Stimulated activated naive CD8-positive, alpha-beta T cell treated with anti-CD3 and anti-CD28 coated beads, Interleukin-15, amount 100 ng/mL, for 72 hours (primary cell): ENCODE measurements around the gene CTCF.

Experiments used
- ATAC-seq: fragments of 150-1000 bp; cut with Tn5 transposase; 2 replicates; pipeline ENCODE4 v1.10.0; 2021; ENCODE audit warnings: mild to moderate bottlenecking, moderate library complexity
- DNase-seq, 2 donors: peaks; one replicate each; pipeline ENCODE4 v3.0.0; 2021 to 2022
- H3K27ac Mint-ChIP-seq, 2 donors: one replicate each; pipeline ENCODE4 v1.8.0; 2022; ENCODE audit warnings: mild to moderate bottlenecking in 2 of 2, mixed read lengths in 2 of 2, moderate library complexity in 2 of 2
- H3K27me3 Mint-ChIP-seq: one replicate; pipeline ENCODE4 v1.8.0; 2022; ENCODE audit warnings: mixed read lengths
- H3K4me1 Mint-ChIP-seq: one replicate; pipeline ENCODE4 v1.8.0; 2022; ENCODE audit warnings: mild to moderate bottlenecking, mixed read lengths
- H3K4me3 Mint-ChIP-seq, 2 donors: one replicate each; pipeline ENCODE4 v1.8.0; 2022; ENCODE audit warnings: mild to moderate bottlenecking in 2 of 2, mixed read lengths in 2 of 2, moderate library complexity in 1 of 2
- H3K9me3 Mint-ChIP-seq, 2 donors: one replicate each; pipeline ENCODE4 v1.8.0; 2022; ENCODE audit warnings: mixed read lengths in 2 of 2

CTCF gene

GRCh38 chr16:67666032-67666551 is 103.8 kb downstream of the CTCF start:
- Mint-ChIP-seq H3K4me1 (peaks cover 58% of the 10 kb centered on the region), H3K27me3 (no peaks in the 10 kb centered on the region), H3K27ac (no peak overlapping the region), H3K4me3 (peak overlapping the region; percentile 83 to 97), H3K9me3 (no peaks in the 10 kb centered on the region)
- DNase-seq (peak in 1 of 2 donors; percentile 31), ATAC-seq (peak; percentile 14)

GRCh38 chr16:67666559-67667452 is 104.5 kb downstream of the CTCF start, which contains the start of the genes C16orf86 and ENKD1:
TSS of gene C16orf86 (plus strand) at chr16:67666814. CDS start at chr16:67666971, 157 bp downstream.
TSS of gene ENKD1 (minus strand) at chr16:67666750. CDS start at chr16:67666442, 308 bp downstream.
- peaks cover 51% of the 10 kb centered on the region for H3K4me1 Mint-ChIP-seq
- peak within 1 kb of the TSS; percentile 84 to 94 for H3K27ac Mint-ChIP-seq
- ATAC-seq (peak; percentile 74), DNase-seq (peak; percentile 74 to 82)
- peak within 1 kb of the TSS; percentile 97 to 99 for H3K4me3 Mint-ChIP-seq
- H3K9me3 Mint-ChIP-seq, result no peaks in the 10 kb centered on the region
- H3K27me3 Mint-ChIP-seq, result no peaks in the 10 kb centered on the region

GRCh38 chr16:67667453-67667816 is 105.1 kb downstream of the CTCF start:
- H3K27me3 Mint-ChIP-seq, result no peaks in the 10 kb centered on the region
- peak overlapping the region; percentile 97 to 99 for H3K4me3 Mint-ChIP-seq
- DNase-seq (no peak), ATAC-seq (no peak)
- peaks cover 49% of the 10 kb centered on the region for H3K4me1 Mint-ChIP-seq
- H3K9me3 Mint-ChIP-seq, result no peaks in the 10 kb centered on the region
- H3K27ac Mint-ChIP-seq, result peak overlapping the region; percentile 58 to 92

GRCh38 chr16:67667817-67668494 is 105.6 kb downstream of the CTCF start:
- DNase-seq, result peak; percentile 86 to 90
- ATAC-seq, result peak; percentile 92
- Mint-ChIP-seq H3K27me3 (no peaks in the 10 kb centered on the region), H3K4me1 (peaks cover 47% of the 10 kb centered on the region), H3K27ac (no peak overlapping the region), H3K9me3 (no peaks in the 10 kb centered on the region), H3K4me3 (peak overlapping the region; percentile 97 to 99)

GRCh38 chr16:67668495-67669157 is 106.3 kb downstream of the CTCF start:
- peak overlapping the region in 1 of 2 donors; percentile 14 for H3K27ac Mint-ChIP-seq
- H3K27me3 Mint-ChIP-seq, result no peaks in the 10 kb centered on the region
- peaks cover 43% of the 10 kb centered on the region for H3K4me1 Mint-ChIP-seq
- DNase-seq (peak; percentile 33 to 40), ATAC-seq (peak; percentile 21)
- H3K4me3 Mint-ChIP-seq, result no peak overlapping the region
- H3K9me3 Mint-ChIP-seq, result no peaks in the 10 kb centered on the region

- H3K27ac Mint-ChIP-seq, result peak overlapping the region in 1 of 2 donors; percentile 3
- no peak overlapping the region for H3K4me3 Mint-ChIP-seq
- H3K27me3 Mint-ChIP-seq, result no peaks in the 10 kb centered on the region
- no peak for DNase-seq
- H3K9me3 Mint-ChIP-seq, result no peaks in the 10 kb centered on the region
- peaks cover 43% of the 10 kb centered on the region for H3K4me1 Mint-ChIP-seq
- ATAC-seq, result no peak
Observed at GRCh38 chr16:67669499-67670101, 107.3 kb downstream of the CTCF start.

- no peak for ATAC-seq
- Mint-ChIP-seq H3K27me3 (no peaks in the 10 kb centered on the region), H3K27ac (no peak overlapping the region), H3K9me3 (no peaks in the 10 kb centered on the region), H3K4me3 (no peak overlapping the region), H3K4me1 (peaks cover 22% of the 10 kb centered on the region)
- DNase-seq, result no peak
Observed at GRCh38 chr16:67672306-67672705, 110.0 kb downstream of the CTCF start.

GRCh38 chr16:67672739-67673662 is 110.7 kb downstream of the CTCF start:
- Mint-ChIP-seq H3K4me3 (no peak overlapping the region), H3K9me3 (no peaks in the 10 kb centered on the region), H3K4me1 (peaks cover 15% of the 10 kb centered on the region), H3K27ac (no peak overlapping the region), H3K27me3 (no peaks in the 10 kb centered on the region)
- ATAC-seq (peak; percentile 26), DNase-seq (peak; percentile 52 to 60)

GRCh38 chr16:67673712-67674580 is 111.6 kb downstream of the CTCF start:
- no peak overlapping the region for H3K4me3 Mint-ChIP-seq
- H3K27me3 Mint-ChIP-seq, result no peaks in the 10 kb centered on the region
- H3K27ac Mint-ChIP-seq, result no peak overlapping the region
- H3K9me3 Mint-ChIP-seq, result no peaks in the 10 kb centered on the region
- H3K4me1 Mint-ChIP-seq, result peaks cover 12% of the 10 kb centered on the region
- ATAC-seq (no peak), DNase-seq (no peak)

- Mint-ChIP-seq H3K27ac (peak overlapping the region in 1 of 2 donors; percentile 71), H3K4me3 (no peak overlapping the region), H3K4me1 (peaks cover 12% of the 10 kb centered on the region), H3K27me3 (no peaks in the 10 kb centered on the region), H3K9me3 (no peaks in the 10 kb centered on the region)
- peak; percentile 32 for ATAC-seq
- no peak for DNase-seq
Observed at GRCh38 chr16:67674851-67675578, 112.7 kb downstream of the CTCF start.

GRCh38 chr16:67675579-67675935 is 113.2 kb downstream of the CTCF start:
- no peak overlapping the region for H3K27ac Mint-ChIP-seq
- H3K27me3 Mint-ChIP-seq, result no peaks in the 10 kb centered on the region
- DNase-seq (no peak), ATAC-seq (no peak)
- peaks cover 12% of the 10 kb centered on the region for H3K4me1 Mint-ChIP-seq
- H3K4me3 Mint-ChIP-seq, result no peak overlapping the region
- H3K9me3 Mint-ChIP-seq, result no peaks in the 10 kb centered on the region

- peaks cover 12% of the 10 kb centered on the region for H3K4me1 Mint-ChIP-seq
- peak overlapping the region in 1 of 2 donors; percentile 6 for H3K27ac Mint-ChIP-seq
Observed at GRCh38 chr16:67675999-67676398, 113.7 kb downstream of the CTCF start.

GRCh38 chr16:67676516-67676915 is 114.2 kb downstream of the CTCF start:
- ATAC-seq (no peak), DNase-seq (no peak)
- Mint-ChIP-seq H3K4me1 (peaks cover 12% of the 10 kb centered on the region), H3K9me3 (no peaks in the 10 kb centered on the region), H3K4me3 (no peak overlapping the region), H3K27ac (no peak overlapping the region), H3K27me3 (no peaks in the 10 kb centered on the region)

More at GRCh38 chr16:67675999-67676398, 113.7 kb downstream of the CTCF start:
- no peak overlapping the region for H3K4me3 Mint-ChIP-seq
- H3K9me3 Mint-ChIP-seq, result no peaks in the 10 kb centered on the region
- ATAC-seq (no peak), DNase-seq (no peak)
- H3K27me3 Mint-ChIP-seq, result no peaks in the 10 kb centered on the region
